GM21717 (cell line): ENCODE measurements around the gene PDCD10.

Source experiments
- ATAC-seq: cut with Tn5 transposase; IDR thresholded peaks from one replicate; pipeline ENCODE4 v1.9.1; 2021; ENCODE audit warnings: mild to moderate bottlenecking, moderate library complexity; ENCODE audit not compliant: unreplicated experiment

Gene PDCD10

DNA sequence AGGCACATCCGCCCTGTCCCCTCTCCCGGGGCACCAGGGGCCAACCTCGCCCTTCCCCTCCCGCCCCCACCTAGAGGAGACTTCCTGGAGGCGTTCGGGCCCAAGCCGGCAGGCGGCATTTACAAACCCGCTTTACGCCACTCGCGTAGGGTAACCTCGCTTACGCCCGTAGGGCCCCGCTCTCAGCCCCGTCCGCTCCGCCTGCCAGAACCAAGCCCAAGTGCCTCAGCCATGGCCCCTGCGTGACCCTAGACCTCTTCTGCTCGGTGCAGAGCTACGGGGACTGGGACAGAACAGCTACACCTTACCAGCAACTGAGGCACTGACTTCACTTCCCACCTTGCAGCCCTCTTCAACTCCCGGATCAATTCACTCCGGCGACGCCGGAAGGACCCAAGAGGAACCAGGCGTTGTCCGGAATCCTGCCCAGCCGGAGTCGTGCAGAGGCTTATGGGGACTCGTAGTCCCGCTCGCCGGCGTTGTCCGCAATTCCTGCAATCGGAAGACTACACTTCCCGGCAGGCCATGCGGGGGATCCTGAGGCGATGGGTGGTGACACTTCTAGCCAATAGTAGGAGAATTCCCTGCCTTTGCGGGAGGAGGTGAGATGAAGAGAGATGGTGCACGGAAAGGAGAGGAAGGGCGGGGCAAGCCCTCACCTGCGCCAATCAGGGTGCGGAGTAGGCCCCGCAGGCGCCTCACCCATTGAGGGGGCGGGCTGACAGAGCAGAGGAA lies at the start of gene PDCD10:
TSS of gene PDCD10 (minus strand) at position 395 of the 735 bp plus-strand sequence. CDS start 14,735 bp downstream, outside the sequence.
- peak; percentile 93 for ATAC-seq

DNA sequence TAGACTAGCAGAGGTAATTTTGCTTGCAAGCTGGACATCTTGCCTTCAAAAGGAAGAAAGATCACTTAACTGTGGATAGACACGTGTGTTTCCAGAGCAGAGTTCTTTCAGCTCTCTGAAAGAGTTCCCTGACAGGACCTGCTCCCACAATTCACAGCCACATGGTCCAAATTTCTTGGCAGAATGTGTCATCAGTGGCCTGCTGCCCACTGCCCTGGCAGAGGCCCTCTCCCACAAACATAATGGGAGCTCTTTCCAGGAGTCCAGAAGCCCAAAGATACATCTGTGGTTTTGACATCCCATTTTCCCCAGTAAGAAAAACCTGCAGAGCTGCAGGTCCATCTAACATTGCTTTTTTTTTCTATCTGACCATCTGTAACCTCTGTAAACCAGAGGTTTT lies 49.1 kb upstream of the PDCD10 start:
- no peak for ATAC-seq

DNA sequence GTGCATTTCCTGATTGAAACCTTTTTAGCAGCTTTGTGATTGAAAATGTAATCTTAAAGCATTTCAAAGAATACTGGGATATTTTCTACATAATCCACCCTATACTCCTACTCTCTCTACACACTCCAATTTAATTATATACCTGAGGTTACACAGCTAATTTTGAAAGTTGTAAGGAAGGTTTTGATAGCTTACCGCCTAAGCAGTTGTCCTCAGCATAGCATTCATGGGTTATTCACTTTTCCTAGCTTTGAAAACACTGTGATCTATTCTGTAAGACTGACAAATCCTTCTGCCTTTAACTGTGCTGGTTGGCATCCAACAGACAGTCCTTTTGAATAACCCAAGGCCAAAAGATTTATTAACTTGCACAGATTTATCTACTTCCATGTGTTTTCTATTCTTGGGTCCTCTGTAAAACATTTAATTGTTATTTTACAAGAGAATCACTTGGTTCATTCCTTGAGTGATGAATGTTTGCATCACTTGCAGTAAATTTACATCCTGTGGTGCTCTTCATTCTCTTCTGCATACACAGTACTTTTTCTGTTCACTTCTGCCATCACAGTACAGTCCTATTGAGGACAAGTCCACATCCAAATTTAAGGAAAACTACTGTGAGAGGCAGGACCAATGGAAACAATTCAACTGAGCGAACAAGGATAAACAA lies 45.7 kb upstream of the PDCD10 start:
- ATAC-seq: no peak

DNA sequence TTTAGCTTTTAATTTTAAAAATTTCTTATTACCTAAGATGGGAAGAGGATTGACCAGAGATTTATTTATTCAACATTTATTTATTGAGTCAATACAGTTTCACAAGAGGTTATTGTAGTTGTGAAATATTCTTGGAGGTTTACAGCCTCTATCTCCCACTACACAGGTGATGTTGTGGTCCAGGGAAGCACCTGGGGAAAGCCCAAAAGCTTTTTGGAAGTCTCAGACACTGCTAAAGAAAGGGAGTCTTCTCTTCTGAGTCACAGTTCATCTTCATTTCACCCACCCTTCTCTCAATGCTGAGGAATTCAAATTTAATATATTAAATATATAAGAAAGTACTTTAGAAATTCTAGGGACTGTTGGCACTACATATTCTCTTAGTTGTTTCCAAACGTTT lies 42.7 kb upstream of the PDCD10 start:
- ATAC-seq: no peak

DNA sequence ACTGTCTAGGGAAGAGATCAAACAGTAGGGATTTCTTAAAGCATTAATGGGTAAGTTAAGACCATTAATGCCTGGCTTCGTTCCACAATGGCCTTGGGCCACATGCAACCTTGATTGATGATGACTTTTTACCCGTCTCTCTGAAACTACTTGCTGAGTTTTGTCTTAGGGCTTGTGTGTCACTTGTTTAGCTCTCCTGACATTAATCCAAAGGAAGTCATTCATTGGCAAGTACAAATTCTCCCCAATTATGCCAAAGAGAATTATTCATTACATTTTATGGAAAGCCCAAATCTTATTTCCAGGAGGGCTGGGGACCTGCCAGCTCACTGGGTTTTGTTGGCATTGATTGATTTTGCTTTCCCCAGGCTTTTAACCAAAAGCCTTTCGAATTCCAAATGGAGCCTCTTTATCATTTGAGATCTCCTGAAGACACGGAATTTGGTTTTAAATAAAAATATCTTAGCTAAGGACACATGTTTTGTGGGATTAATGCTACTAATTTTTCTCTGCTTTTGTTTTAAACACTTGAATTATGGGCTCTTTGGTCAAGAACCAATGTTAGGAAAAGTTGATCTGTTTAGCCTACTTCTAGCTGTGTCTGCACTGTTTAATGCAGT lies 41.5 kb upstream of the PDCD10 start:
- no peak for ATAC-seq

DNA sequence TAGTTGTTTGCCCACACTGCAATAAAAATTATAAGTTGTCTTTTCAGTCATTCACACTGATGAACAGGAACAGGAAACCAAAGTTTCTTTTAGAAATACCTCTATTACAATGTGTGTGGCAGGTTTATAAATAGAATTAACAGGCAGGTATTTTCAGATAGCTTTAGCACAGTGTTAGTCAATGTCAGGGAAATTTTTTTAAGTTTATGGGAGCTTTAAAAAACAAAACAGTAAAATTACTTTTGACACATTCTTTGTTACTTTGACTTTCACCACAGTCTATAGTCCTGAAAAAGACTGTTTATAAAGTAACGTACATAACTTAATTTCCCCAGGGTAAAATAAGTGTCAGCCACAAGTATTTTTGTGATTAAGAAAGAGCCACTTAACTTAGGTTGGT lies 38.9 kb upstream of the PDCD10 start:
- peak; percentile 86 for ATAC-seq

DNA sequence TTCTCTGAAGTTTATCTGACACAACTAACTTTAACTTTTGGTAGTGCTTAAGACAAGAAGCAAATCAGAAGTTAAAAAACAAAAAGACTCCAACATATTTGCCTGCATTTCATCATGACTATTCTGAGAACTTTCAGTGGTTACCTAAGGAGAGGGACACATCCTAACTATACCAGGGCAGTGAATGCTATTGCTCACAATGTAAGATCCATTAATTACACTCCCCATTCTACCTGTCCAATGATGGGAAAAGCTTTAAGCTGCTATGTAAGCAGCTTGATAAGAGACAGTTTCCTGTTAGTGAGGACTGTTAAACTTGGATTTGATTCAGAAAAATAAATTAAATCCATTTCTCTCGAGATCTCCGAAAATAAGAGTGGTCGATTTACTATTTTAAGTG lies 38.3 kb upstream of the PDCD10 start:
- ATAC-seq: no peak

DNA sequence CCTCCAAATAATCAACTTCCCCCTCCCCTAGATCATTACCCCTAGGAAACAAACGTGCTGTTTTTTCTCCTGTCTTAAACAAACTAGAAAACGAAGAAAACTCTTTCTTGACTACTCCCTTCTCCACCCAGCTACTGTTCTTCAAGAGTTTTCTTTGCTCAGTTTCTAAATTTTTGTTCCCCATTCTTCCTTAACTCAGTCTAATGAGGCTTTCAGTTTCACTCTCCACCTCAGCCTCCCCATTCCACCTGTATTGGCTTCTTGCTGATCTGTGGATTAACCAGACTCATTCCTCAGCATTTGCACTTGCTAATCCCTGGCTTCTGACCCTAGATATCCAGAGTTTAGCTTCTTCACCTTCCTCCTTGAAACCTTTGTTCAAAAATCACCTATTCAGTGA lies 27.6 kb upstream of the PDCD10 start:
- peak; percentile 77 for ATAC-seq

DNA sequence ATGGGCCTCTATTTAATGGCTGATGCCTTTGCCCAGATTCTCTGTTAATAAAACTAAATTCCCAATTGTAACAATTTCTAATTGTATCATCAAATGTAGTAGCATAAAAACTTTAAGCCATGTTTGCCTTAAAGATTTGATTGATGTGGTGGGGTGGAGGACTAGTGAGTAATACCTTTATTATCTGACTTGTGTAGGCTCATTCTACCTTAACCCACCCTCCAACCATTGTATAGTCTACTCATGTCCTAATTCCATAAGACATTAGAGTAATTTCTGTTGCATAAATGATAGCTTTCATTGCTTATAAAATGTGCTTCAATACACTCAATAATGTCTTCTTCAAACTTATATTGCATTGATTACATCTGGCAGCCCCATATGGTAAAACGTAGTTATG lies 26.6 kb upstream of the PDCD10 start:
- no peak for ATAC-seq

DNA sequence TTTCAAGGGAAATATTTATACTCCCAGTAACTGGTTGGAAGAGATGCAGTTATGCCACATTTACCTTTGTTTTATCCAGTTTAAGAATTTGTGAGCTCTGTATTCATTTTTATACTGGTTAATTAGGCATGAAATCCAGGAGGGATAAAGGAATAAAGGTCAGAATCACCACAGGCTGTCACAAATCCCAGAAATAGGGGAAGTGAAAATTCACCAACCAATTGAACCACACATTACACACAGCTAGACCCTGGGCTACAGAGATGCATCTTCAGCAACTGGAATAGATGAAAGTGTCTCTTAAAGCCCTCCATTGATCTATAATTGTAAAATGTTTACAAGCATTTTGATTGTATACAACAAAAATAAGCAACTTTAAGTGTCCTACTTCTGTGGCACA lies 19.4 kb upstream of the PDCD10 start:
- ATAC-seq: no peak

DNA sequence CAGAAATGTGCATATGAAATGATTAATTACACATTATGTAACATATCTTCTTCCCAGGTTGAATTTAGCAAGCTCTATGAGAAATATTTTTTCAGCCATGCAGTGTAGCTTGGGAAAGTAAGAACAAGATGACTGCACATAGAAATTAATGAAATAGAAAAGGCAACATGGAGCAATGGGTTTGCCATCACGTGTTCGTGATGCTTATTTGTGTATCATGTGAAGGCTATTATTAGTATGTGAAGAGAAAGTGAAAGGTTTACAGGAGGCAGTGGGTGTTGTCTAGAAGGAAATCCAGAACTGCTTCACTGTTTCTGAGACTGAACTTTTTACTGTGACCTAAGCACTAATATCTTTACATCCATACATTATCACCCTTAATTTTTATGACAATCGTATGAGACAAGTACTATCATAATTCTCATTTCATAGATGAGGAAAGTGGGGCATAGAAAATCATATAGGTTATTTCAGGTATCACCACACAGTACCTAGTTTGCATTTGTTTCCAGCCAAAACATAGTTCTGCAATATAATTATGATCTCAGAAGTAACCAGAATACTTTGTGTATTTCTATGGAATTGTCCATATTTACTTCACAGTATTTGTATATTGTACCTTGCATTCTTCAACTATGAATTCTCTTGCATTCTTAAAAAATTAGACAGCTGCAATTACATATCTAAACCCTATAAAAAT lies 15.7 kb upstream of the PDCD10 start:
- ATAC-seq: peak; percentile 97

DNA sequence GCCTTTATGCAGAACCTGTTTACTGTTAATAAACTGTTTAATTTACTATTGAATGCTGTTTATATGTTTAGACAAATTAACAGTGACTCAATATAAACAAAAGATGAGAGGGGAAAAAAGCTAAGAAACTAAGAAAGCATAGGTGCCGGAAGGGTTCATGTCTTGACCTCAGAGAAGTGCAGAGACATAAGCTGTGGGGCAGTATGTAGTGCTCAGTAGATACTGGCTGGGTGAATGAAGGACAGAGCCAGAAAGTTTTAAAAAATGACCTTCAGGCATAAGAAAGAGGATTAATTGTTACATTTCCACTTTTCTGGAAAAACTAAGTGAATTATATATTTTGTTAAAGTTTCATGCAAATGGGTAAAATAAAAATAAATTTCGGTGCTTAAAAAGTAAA lies 15.0 kb upstream of the PDCD10 start:
- no peak for ATAC-seq

DNA sequence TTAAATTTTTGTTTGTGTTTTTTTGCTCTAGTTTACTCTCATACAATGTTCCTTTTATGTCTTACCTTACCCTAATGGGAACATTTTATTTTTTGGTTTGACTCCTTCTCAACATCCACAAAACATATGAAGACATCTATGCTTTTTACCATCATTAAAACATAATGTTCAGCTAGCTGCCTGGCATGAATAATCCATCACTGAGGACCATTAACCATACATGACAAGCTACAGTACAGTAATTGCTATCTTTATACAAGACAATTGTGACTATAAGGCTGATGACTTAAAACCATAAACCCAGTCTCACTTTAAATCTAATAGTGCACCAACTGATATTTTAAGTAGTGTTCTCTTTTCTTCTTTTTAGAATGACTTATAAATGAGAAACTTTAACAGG lies 14.5 kb upstream of the PDCD10 start:
- no peak for ATAC-seq

DNA sequence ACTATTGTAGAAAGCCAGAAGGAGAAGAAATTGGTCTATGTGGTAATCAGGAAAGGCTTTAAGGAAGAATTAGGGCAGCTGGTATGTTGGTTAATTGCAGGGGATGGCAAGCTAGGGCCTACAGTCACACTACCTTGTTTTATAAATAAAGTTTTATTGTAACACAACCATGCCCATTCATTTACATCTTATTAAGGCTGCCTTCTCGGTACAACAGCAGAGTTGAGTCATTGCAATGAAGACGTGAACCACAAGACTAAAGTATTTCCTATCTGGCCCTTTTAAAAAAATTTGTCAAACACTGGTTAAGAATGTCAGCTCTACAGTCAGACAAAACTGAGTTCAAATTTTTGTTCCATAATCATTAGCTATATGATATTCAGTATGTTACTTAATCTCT lies 9.1 kb upstream of the PDCD10 start:
- no peak for ATAC-seq

DNA sequence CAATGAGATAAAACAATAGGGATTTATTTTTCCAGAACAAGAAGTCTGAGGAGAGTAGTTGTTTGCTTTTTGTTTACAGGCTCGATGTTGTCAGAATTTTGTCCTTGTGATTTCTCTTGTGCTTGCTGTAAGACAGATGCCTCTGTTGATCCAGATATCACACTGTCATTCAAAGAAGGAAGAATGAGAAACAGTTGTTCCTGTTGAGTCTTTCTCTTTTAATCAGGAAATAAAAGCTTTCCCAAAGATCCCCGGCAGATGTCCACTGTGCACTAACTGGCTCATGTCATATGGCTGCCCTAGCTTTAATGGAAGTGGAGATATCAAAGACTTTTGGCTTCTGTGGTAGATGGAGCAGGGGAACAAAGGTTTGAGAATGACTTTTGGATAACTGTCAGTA lies 7.6 kb upstream of the PDCD10 start:
- no peak for ATAC-seq

DNA sequence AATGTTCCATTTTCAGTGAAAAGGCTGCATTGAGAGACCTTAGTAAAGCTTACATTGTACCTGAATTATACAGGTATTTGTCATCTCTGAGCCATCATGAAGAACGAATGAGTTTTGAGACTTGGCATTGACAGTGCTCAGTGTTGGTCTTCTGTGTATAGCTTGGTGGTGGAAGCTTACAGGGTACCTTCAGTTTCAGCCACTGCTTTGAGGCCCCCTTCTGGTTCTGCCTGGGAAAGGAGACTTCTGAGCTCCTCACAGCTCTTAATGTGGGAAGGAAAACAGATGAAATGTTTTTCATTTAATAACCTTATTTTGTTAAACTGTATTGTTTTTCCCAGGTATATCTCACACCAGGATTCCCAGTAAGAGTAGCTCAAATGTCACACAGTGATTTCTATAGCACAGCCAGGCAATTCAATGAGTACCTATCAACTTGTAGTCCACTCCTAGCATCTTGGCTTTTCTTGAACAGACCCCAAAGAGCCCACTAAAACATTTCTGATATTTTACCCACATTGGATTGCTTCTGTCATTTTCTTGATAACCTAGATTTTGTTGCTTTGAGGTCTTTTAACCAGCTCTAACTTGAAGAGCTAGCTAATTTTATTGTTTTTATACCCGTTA lies 6.4 kb upstream of the PDCD10 start:
- peak; percentile 90 for ATAC-seq

DNA sequence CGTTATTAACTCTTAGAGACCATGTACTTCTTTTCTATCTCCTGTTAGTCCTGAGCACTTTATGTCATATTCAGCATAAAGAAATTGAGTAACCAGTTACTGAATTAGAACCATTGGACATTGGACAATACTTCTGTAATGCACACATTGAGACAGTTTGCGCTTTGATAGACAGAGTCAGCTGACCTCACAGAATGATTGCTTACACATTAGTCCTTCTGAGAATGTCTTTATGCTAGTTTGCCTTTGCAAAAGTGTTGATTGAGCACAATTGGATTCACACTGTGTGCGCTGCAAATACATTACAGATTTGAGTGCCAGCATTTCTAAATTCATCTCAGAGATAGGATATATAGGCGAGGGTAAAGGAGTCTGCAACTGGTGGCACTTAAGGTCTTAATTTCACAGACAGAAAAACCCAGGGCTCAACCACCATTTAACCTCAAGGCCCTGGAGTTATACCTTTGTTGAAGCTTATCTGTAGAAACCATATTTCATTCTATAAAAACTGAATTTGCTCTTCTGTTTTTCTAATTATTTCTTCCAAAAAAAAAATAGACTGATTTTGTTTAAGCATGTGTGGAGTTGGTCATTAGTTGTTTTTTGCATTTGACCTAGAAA lies 4.6 kb upstream of the PDCD10 start:
- ATAC-seq: no peak

DNA sequence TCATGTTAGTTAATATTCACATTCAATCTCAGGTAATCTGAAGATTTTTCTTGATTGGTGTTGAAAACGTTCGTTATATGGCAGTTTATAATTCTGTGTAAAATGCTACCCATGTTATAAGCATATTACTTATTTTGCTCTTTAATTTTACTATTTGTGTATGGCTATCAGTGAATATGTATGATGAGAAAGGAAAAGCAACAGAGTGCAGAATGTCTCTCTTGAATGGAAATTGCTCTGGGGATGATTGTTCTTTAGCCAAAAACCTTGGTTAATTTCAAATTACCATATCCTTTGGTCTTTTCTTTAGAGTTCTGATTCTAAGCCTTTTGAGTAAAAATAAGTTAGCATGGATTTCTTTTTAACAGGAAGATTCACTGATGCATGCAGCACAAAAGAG lies 3.3 kb upstream of the PDCD10 start:
- no peak for ATAC-seq

DNA sequence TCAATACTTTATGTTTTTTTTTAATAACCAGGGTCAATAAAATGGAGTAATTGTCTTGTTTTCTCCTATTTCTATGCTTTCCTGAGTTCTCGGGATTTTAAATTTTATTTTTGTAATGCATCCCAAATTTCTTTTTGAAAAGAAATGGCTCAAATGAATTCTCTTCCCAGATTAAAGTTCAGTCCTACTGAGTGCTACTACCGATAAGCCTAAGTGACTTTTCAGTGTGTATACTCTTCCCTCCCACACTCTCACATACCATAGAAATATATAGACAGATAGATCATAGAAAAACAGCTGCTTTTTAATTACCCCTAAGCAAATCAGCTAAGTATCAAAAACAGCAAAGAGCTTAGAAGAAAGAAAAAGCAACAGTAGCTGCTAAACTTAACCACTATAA lies 2.3 kb upstream of the PDCD10 start:
- ATAC-seq: no peak

DNA sequence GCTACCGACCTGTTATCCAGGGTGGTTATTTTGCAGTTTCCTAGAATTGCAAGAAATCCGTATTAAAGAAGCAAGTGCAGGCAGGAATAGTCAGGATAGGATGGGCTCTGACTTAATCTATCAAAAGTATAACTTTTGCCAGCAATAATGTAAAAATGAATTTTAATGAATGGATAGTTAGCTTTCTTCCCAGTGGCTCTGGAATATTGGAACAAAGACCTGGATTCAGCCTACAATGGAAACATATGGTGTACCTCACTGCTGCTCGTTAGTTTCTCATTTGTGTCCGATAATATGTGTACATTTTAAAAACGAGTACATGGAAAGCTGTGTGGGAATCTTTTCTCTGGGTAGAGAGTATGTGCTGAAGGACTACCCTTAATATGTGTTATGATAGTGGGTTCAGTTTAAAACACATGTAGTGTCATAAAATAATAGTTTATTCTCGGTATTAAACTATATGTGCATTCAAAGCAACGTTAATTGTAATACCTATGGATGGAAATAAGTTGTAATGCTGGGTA lies 1.6 kb upstream of the PDCD10 start:
- ATAC-seq: no peak
